MM.1S (cell line): ENCODE data around the gene GARS1.

Experiments
- DNase-seq: peaks from one replicate; pipeline ENCODE4 v3.0.0-alpha.2; 2015
- H2AFZ ChIP-seq: fragments of 300-600 bp; sonication (generic); 2 replicates; pipeline ENCODE4 v1.6.0; 2016; ENCODE audit warnings: antibody characterized with exemption, low read length
- H3F3A ChIP-seq: fragments of 300-600 bp; sonication (generic); 2 replicates; pipeline ENCODE4 v1.6.1; 2016; ENCODE audit warnings: mild to moderate bottlenecking, antibody characterized with exemption, low read length, moderate library complexity, mixed read lengths; ENCODE audit not compliant: insufficient read depth
- H3K27ac ChIP-seq: fragments of 300-600 bp; sonication (generic); 2 replicates; pipeline ENCODE4 v1.5.1; 2016; ENCODE audit warnings: mild to moderate bottlenecking, low read length
- H3K27me3 ChIP-seq: fragments of 300-600 bp; sonication (generic); replicated peaks from 2 replicates; pipeline ENCODE4 v1.6.0; 2016; ENCODE audit warnings: low read length; ENCODE audit not compliant: insufficient read depth
- H3K36me3 ChIP-seq: fragments of 300-600 bp; sonication (generic); replicated peaks from 2 replicates; pipeline ENCODE4 v1.6.1; 2016; ENCODE audit warnings: mild to moderate bottlenecking, low read length, mixed read lengths; ENCODE audit not compliant: insufficient read depth
- H3K4me1 ChIP-seq: fragments of 300-600 bp; sonication (generic); 2 replicates; pipeline ENCODE4 v1.6.1; 2016; ENCODE audit warnings: low read length, mixed read lengths
- H3K4me2 ChIP-seq: fragments of 300-600 bp; sonication (generic); 2 replicates; pipeline ENCODE4 v1.6.0; 2016; ENCODE audit warnings: low read depth, low read length
- H3K4me3 ChIP-seq: fragments of 300-600 bp; sonication (generic); 2 replicates; pipeline ENCODE4 v1.5.1; 2016; ENCODE audit warnings: low read length, mixed read lengths
- H3K79me2 ChIP-seq: fragments of 300-600 bp; sonication (generic); 2 replicates; pipeline ENCODE4 v1.6.1; 2016; ENCODE audit warnings: mixed run types, low read length, mixed read lengths
- H3K9ac ChIP-seq: fragments of 300-600 bp; sonication (generic); 2 replicates; pipeline ENCODE4 v1.6.1; 2016; ENCODE audit warnings: low read length, mixed read lengths
- H3K9me2 ChIP-seq: fragments of 300-600 bp; sonication (generic); replicated peaks from 2 replicates; pipeline ENCODE4 v1.6.1; 2016; ENCODE audit warnings: mild to moderate bottlenecking, low read length, mixed read lengths; ENCODE audit not compliant: insufficient read depth
- H3K9me3 ChIP-seq: fragments of 300-600 bp; sonication (generic); replicated peaks from 2 replicates; pipeline ENCODE4 v1.6.1; 2016; ENCODE audit warnings: mild to moderate bottlenecking, low read length, mixed read lengths; ENCODE audit not compliant: insufficient read depth
- H4K20me1 ChIP-seq: fragments of 300-600 bp; sonication (generic); 2 replicates; pipeline ENCODE4 v1.6.1; 2016; ENCODE audit warnings: mild to moderate bottlenecking, low read length, moderate library complexity, mixed read lengths; ENCODE audit not compliant: insufficient read depth
- CTCF ChIP-seq: fragments of 300-600 bp; sonication (generic); IDR thresholded peaks from 2 replicates; pipeline ENCODE4 v1.5.1; 2016; ENCODE audit warnings: antibody characterized with exemption, low read length, mixed read lengths
- EZH2 ChIP-seq: fragments of 300-600 bp; sonication (generic); optimal IDR thresholded peaks from 2 replicates; pipeline ENCODE3; 2017; ENCODE audit warnings: low read depth, mild to moderate bottlenecking, antibody characterized with exemption, low read length, mixed read lengths
- EZH2phosphoT487 ChIP-seq: fragments of 300-600 bp; sonication (generic); IDR thresholded peaks from 2 replicates; pipeline ENCODE4 v1.6.1; 2018; ENCODE audit warnings: antibody characterized with exemption, low read length

The GARS1 gene

GRCh38 chr7:30613366-30614325, 19.0 kb downstream of the GARS1 start:
- peaks cover 82% of the 10 kb centered on the region for H3K79me2 ChIP-seq
- H3K36me3 ChIP-seq, result peaks cover 33% of the 10 kb centered on the region; the same call in 1 of the 2 replicates
- H3K9me2 ChIP-seq, result no peaks in the 10 kb centered on the region
- H3K9ac ChIP-seq, result no peak overlapping the region
- no peak overlapping the region for H3K4me3 ChIP-seq
- TF ChIP-seq CTCF, result no peak
- no peaks in the 10 kb centered on the region for H3K9me3 ChIP-seq
- no peak for DNase-seq
- H4K20me1 ChIP-seq, result no peaks in the 10 kb centered on the region
- no peak overlapping the region for H2AFZ ChIP-seq
- H3K27ac ChIP-seq, result no peak overlapping the region
- H3F3A ChIP-seq, result no peaks in the 10 kb centered on the region
- no peaks in the 10 kb centered on the region for H3K4me1 ChIP-seq
- H3K27me3 ChIP-seq, result no peaks in the 10 kb centered on the region
- no peak overlapping the region for H3K4me2 ChIP-seq

DNA sequence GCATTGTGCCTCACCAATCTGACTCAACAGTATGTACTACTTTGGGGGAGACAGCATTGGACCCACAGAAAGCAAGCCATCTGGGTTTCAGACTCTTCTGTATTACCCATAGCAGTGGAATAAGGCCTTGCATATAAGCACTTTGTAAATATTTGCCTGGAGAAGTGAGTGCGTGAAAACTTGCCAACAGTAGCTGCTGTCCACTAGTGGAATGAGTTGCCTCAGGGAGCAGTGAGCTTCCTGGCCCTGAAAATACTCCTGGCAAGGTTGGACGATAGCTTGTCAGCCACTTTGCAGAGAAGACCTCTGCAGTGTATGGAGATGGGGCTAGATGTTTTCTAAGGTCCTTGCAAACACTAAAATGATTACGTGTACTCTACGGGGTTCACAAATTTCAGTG, 21.6 kb downstream of the GARS1 start:
- H3K9me3 ChIP-seq, result no peaks in the 10 kb centered on the region
- no peak overlapping the region for H3K27ac ChIP-seq
- peaks cover 60% of the 10 kb centered on the region for H3K79me2 ChIP-seq
- H3K4me1 ChIP-seq, result no peaks in the 10 kb centered on the region
- no peak overlapping the region for H3K4me3 ChIP-seq
- H3K4me2 ChIP-seq, result no peak overlapping the region
- peaks cover 23% of the 10 kb centered on the region; the same call in 1 of the 2 replicates for H3K36me3 ChIP-seq
- TF ChIP-seq EZH2phosphoT487, result no peak
- TF ChIP-seq EZH2, result no peak
- TF ChIP-seq CTCF, result no peak
- H4K20me1 ChIP-seq, result no peaks in the 10 kb centered on the region
- no peak overlapping the region for H2AFZ ChIP-seq
- no peak overlapping the region for H3K9ac ChIP-seq
- DNase-seq, result no peak
- H3K9me2 ChIP-seq, result no peaks in the 10 kb centered on the region
- H3K27me3 ChIP-seq, result no peaks in the 10 kb centered on the region
- no peaks in the 10 kb centered on the region for H3F3A ChIP-seq

GRCh38 chr7:30617359-30617758, 22.7 kb downstream of the GARS1 start:
- Histone ChIP-seq H3K36me3 (peaks cover 33% of the 10 kb centered on the region), H3K9me2 (no peaks in the 10 kb centered on the region), H4K20me1 (no peaks in the 10 kb centered on the region), H3K27me3 (no peaks in the 10 kb centered on the region), H3K9me3 (no peaks in the 10 kb centered on the region), H2AFZ (no peak overlapping the region), H3K4me2 (no peak overlapping the region), H3K9ac (no peak overlapping the region), H3F3A (no peaks in the 10 kb centered on the region), H3K4me3 (no peak overlapping the region), H3K4me1 (no peaks in the 10 kb centered on the region), H3K79me2 (peaks cover 54% of the 10 kb centered on the region), H3K27ac (no peak overlapping the region)
- no peak for DNase-seq
- TF ChIP-seq CTCF (no peak), EZH2phosphoT487 (no peak), EZH2 (no peak)
